Putamen (tissue), 1 donor: ENCODE results near the gene GPS2.

Source experiments
- DNase-seq: peaks from one replicate; pipeline ENCODE4 v3.0.0-alpha.2; 2016; ENCODE audit warnings: low spot score

The GPS2 gene

GRCh38 chr17:7317161-7317803, 2.1 kb upstream of the GPS2 start:
- no peak for DNase-seq

GRCh38 chr17:7315570-7316235, 543 bp upstream of the GPS2 start:
- DNase-seq: peak; percentile 50

- DNase-seq: no peak
Observed at GRCh38 chr17:7313890-7314718, 1.1 kb downstream of the GPS2 start.

DNA sequence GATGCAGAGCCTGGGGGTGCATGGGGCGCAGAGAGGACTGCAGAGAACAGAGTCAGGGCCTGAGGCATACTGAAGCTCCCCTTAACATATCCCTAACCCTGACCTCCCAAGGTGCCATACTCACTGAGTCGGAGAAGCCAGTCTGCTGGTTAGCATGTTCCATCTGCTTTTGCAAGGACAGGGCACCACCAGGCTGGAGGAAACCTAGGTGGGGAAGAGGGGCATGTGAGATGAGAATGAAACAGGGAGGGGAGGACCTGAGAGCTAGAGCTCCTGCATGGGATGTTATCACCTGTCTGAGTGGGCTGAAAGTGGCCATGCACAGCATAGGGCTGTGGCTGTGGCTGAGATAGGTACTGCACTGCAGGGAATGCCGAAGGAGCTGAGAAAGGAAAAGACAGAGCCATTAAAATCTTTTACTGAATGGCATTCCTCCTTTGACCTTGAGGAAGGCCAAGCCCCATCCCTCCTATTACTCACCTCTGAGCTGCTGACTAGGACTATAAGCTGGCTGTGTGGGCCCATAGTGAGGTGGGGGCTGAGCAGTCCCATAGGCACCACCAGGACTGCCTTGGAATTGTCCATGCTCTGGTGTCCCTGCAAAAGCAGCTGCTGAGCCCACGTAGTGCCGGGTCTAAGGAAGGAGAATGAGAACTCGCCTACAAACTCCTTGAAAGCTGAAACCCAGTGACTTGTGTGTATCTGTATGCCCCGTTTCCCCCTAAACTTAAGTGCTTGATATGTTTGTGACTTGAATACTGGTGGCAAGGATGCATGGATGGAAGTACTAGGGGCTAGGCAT, 1.9 kb downstream of the GPS2 start:
- no peak for DNase-seq

GRCh38 chr17:7312432-7313087, 2.6 kb downstream of the GPS2 start:
- no peak for DNase-seq

DNA sequence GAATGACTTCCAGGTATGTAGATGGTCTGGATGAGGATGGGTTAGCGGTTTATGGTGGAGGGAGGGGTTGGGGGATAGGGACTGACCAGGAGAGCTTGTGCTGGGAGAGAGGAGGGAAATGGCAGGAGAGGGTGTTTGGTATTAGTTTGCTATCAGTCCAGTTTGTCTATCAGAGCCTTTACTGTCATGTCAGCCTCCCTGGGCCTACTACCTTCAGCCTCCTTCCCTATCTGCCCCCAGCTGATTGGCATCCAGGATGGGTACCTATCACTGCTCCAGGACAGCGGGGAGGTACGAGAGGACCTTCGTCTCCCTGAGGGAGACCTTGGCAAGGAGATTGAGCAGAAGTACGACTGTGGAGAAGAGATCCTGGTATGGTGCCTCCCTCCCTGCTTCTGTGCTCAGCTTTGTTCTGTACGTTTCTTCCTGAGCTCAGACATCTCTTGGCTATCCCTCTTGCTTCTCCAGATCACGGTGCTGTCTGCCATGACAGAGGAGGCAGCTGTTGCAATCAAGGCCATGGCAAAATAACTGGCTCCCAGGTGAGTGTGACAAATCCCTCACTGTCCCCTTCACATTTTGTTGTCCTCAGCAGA, 4.0 kb downstream of the GPS2 start:
- DNase-seq: no peak

DNA sequence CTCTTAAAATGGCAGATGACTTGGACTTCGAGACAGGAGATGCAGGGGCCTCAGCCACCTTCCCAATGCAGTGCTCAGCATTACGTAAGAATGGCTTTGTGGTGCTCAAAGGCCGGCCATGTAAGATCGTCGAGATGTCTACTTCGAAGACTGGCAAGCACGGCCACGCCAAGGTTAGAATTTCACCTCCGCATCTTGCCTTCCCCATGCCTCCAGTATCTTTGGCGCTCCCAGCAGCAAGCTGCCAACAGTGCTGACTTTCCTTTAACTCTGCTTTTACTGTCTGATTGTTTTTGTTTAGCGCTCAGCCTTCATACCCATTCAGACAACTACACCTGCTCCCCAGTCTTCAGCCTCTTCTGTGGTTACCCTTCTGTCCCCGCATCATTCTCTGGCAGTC, 5.5 kb downstream of the GPS2 start:
- no peak for DNase-seq

DNA sequence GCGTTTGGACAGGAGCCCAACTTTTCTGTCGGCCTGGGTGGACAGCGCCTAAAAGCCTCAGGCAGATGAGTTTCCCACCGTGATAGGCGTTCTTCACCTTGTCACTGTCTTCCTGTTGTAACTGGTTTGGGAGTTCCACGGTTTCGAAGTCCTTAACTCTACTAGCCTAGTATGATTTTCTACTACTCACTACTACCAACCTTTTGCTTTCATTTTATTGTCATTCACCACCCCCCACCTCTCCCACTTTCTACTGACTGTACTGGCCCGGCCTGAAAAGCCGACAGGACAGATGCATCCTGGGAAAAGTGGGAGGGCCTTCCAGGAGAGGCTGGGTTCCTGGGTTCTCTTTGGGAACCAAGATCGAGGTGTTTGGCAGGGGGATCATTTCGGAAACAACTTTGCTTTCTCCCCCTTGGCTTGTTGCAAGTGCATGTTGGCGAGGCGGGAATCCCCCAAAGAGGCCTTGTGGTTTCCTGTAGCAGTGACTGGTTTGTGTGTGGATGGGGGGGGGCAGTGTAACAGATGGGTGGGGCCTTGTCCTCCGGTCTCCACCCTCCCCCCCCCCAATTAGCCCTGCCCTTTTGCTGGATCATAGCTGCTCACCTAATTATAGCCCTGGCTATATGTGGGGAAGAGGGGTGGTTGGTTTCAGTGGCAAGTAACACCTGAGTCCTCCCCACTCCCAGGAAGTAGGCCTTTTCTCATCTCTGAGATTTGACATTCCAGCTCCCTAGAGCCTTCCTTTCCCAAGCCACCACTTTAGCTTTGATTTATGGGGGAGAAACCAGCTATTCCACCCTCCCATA, 6.3 kb downstream of the GPS2 start:
- peak; percentile 52 for DNase-seq

- DNase-seq: peak; percentile 35
Observed at GRCh38 chr17:7307686-7308624, 7.2 kb downstream of the GPS2 start.

GRCh38 chr17:7306911-7307685, 8.1 kb downstream of the GPS2 start, which contains the start of gene EIF5A:
TSS of gene EIF5A (plus strand) at chr17:7307628. CDS start at chr17:7309636, 2,008 bp downstream.
- peak; percentile 100 for DNase-seq

DNA sequence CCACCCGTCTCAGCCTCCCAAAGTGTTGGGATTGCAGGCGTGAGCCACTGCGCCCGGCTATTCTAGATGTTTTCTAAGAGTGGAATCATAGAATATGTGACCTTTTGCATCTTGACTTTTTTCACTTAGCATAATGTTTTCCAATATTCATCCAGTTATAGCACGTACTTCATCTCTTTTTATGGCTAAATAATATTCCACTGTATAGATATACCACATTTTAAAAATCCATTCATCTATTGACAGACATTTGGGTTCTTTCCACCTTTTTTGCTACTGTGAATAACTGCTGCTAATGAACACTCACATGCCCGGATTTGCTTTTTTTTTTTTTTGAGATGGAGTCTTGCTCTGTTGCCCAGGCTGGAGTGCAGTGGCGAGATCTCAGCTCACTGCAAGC, 11.0 kb downstream of the GPS2 start:
- no peak for DNase-seq

GRCh38 chr17:7296189-7296861, 18.8 kb downstream of the GPS2 start:
- DNase-seq: peak; percentile 56

GRCh38 chr17:7295230-7296180, 19.7 kb downstream of the GPS2 start:
- no peak for DNase-seq

GRCh38 chr17:7294614-7295153, 20.5 kb downstream of the GPS2 start, which contains the start of gene YBX2:
TSS of gene YBX2 (minus strand) at chr17:7294639. CDS start at chr17:7294500, 139 bp downstream.
- no peak for DNase-seq

DNA sequence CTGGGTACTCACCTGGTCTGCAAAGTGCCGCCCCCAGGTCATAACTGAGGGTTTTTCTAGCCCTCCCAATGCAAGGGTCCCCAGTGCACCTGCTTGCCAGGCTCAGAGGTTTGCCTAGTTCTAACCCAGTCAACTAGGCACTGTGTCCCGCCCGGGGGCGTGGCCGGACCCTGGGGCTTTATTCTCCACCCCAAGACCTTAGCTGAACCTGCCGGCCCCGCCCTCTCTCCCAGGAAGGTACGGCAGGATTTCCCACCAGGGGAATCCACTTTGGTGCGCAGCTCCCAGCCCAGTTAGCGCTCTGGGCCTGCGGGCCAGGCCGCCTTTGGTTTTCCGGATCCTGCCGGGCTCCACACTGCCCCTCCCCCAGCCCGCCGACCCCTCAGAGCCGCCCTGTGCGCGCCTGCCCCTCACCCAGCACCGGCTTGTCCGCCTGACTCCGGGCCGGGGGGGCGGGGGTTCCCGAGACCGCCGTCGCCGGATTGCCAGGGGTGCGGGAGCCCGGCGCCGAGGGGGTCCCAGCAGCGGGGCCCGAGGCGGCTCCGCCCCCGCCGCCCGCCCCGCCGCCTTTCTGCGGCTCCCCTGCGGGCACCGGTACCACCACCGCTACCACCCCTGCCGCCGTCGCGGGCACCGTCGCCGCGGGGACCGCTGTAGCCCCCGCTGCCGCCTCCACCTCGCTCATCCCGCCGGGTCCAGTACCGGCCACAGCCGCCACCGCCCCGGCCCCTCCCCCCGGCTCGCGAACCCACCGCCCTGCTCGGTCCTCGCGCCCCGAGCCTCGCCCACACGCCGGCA, 21.1 kb downstream of the GPS2 start:
- DNase-seq: no peak
